ENCODE results near the gene SLC39A1. TPM values are rescaled to one million over a fixed set of nuclear protein-coding genes. Genes with fewer than 3 reads are reported as not detected.
"Not testable (repeated sequence)": the region's sequence is repeated elsewhere in the genome, so short reads cannot be mapped to it uniquely, and the experiment has no call there.

The SLC39A1 gene
- total RNA-seq, 4 donors from 2014 or later, result 90.4 to 109 (median 99.5) TPM

DNA sequence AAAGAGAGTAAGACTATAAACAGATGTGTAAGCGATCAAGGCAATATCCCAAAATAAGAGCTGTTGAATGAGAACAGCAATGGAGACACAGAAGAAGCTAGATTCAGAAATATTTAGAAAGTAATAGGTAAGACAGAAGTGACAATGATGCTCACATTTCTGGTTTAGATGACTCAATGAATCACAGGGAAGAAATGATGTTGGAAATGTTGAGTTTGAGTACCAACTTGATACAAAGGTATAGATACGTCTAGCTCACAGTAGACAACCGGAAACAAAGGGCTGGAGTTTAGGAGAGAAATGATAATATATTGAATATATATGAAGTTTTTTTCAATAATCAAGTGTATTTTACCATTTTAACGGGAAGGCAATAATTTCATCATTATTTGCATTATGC is 47.0 kb downstream of the SLC39A1 start:
- Histone ChIP-seq H3K27me3 (no peaks in the 10 kb centered on the region), H3K4me3 (replicated peaks in 1 of 3) (no peak overlapping the region), H3K27ac (no peak overlapping the region), H3K9me3 (no peaks in the 10 kb centered on the region), H3K36me3 (no peaks in the 10 kb centered on the region), H3K4me1 (peaks cover 8 to 24% of the 10 kb centered on the region in 2 donors)
- intact Hi-C loops (cut with DNase I), result no loop called here
- DNase-seq, result no peak
- 83 to 96% methylated on average over 4 of the region's 4 CpGs for WGBS, 2 donors
- no peak for TF ChIP-seq POLR2A (IDR thresholded peaks at IDR 0.05)

DNA sequence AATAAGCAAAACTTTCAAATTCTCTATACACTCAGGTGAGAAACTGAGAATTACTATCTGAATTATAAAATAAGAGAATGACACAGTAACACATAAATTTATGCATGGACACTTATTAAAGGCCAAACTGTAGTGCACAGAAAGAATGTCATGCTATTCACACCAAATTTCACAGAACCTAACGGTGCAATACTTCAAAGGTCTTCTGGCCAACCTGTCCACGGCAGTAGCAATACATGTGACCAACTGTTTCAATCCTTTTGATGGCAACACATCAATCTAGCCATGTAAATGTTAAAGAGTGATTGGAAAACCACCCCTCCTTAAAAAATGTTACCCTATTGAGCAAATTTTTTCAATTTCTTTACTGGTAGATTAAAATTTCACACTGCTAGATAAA is 51.0 kb downstream of the SLC39A1 start:
- no peak for DNase-seq
- Histone ChIP-seq H3K4me3 (replicated peaks in 1 of 3) (no peak overlapping the region), H3K4me1 (no peaks in the 10 kb centered on the region), H3K9me3 (no peaks in the 10 kb centered on the region), H3K27me3 (no peaks in the 10 kb centered on the region), H3K36me3 (peaks cover 0 to 2% of the 10 kb centered on the region in 2 donors), H3K27ac (no peak overlapping the region)
- 73 to 85% methylated on average over 2 of the region's 2 CpGs for WGBS, 2 donors
- intact Hi-C loops (cut with DNase I), result no loop called here
- TF ChIP-seq, protein P1, sequence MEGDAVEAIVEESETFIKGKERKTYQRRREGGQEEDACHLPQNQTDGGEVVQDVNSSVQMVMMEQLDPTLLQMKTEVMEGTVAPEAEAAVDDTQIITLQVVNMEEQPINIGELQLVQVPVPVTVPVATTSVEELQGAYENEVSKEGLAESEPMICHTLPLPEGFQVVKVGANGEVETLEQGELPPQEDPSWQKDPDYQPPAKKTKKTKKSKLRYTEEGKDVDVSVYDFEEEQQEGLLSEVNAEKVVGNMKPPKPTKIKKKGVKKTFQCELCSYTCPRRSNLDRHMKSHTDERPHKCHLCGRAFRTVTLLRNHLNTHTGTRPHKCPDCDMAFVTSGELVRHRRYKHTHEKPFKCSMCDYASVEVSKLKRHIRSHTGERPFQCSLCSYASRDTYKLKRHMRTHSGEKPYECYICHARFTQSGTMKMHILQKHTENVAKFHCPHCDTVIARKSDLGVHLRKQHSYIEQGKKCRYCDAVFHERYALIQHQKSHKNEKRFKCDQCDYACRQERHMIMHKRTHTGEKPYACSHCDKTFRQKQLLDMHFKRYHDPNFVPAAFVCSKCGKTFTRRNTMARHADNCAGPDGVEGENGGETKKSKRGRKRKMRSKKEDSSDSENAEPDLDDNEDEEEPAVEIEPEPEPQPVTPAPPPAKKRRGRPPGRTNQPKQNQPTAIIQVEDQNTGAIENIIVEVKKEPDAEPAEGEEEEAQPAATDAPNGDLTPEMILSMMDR (IDR thresholded peaks at IDR 0.05), result no peak
- TF ChIP-seq POLR2A (IDR thresholded peaks at IDR 0.05), result no peak

DNA sequence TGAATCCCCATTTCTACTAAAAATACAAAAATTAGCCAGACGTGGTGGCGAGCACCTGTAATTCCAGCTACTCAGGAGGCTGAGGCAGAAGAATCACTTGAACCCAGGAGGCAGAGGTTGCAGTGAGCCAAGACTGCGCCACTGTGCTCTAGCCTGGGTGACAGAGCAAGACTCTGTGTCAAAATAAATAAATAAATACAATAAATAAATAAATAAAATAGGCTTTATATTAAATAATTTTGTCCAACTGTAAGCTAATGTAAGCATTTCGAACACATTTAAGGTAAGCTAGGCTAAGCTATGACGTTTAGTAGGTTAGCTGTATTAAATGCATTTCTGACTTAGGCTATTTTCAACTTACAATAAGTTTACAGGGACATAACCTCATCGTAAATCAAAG is 52.8 kb downstream of the SLC39A1 start:
- DNase-seq; H3K27ac ChIP-seq; H3K4me1 ChIP-seq; H3K4me3 ChIP-seq (replicated peaks in 1 of 3); intact Hi-C loops (cut with DNase I); H3K36me3 ChIP-seq; H3K27me3 ChIP-seq; H3K9me3 ChIP-seq: not testable (repeated sequence)
- WGBS, 2 donors, result 91 to 95% methylated on average over 6 of the region's 6 CpGs

Small RNA genes within 50 kb of the gene (microRNA-seq; reads per million reads assigned to microRNA genes)
- gene MIR6737, result not detected

Small RNA genes within 50 kb of the gene (small RNA-seq; reads per million reads assigned to genes)
- gene MIR6737, result not detected

Other genes starting within 250 kb of the SLC39A1 start
- gene INTS3, start 235.5 kb downstream of the SLC39A1 start, total RNA-seq, result 10 to 100 TPM; 50.0 to 60.9 (median 56.3) TPM
- gene SLC27A3, start 188.1 kb downstream of the SLC39A1 start, total RNA-seq, result 10 to 100 TPM; 14.4 to 32.5 (median 23.2) TPM
- gene GATAD2B, start 40.6 kb downstream of the SLC39A1 start, total RNA-seq, result 10 to 100 TPM; 20.1 to 28.8 (median 21.5) TPM
- 10 to 100 TPM; 28.9 to 63.7 (median 44.8) TPM for gene DENND4B, start 16.8 kb downstream of the SLC39A1 start, total RNA-seq
- gene CRTC2, start 4.9 kb downstream of the SLC39A1 start, total RNA-seq, result 10 to 100 TPM; 11.4 to 22.5 (median 18.1) TPM
- 10 to 100 TPM in 3 of 4 donors, 1 to 10 TPM in 1; 6.6 to 23.1 (median 17.0) TPM for gene CREB3L4, start 4.4 kb upstream of the SLC39A1 start, total RNA-seq
- gene JTB, start 14.1 kb upstream of the SLC39A1 start, total RNA-seq, result 100 to 1,000 TPM; 173 to 393 (median 247) TPM
- gene RAB13, start 22.8 kb upstream of the SLC39A1 start, total RNA-seq, result 10 to 100 TPM; 30.6 to 48.2 (median 38.1) TPM
- gene RPS27, start 27.2 kb upstream of the SLC39A1 start, total RNA-seq, result 1,000 to 10,000 TPM; 2,032 to 3,294 (median 2,297) TPM
- gene NUP210L, start 191.5 kb upstream of the SLC39A1 start, total RNA-seq, result under 1 TPM in 3 of 4 donors, not detected in 1; 0.13 to 0.38 (median 0.22) TPM
- gene TPM3, start 228.6 kb upstream of the SLC39A1 start, total RNA-seq, result 100 to 1,000 TPM; 227 to 352 (median 298) TPM
- gene CFAP141, start 242.8 kb upstream of the SLC39A1 start, total RNA-seq, result not detected